HEK293 (cell line): Measurements from ENCODE around the gene CHMP6.
A peak's percentile ranks its signal among the peaks of the same experiment; 100 is the strongest.

ENCODE experiments used
- CTCF ChIA-PET: fragments of 350-600 bp; formaldehyde crosslinking; extraction: SDS; loops from one replicate; lab custom pipeline; 2021; ENCODE audit warnings: antibody characterized with exemption; lab: Yijun Ruan, JAX
- POLR2A ChIA-PET: fragments of 300-600 bp; formaldehyde crosslinking; extraction: SDS; loops from one replicate; lab custom pipeline; 2020; ENCODE audit warnings: antibody characterized with exemption, inconsistent platforms; lab: Yijun Ruan, JAX
- H3K27ac ChIP-seq: fragments of 200-500 bp; sonication (Bioruptor generic); 2 replicates; pipeline ENCODE4 v1.5.1; 2014; ENCODE audit warnings: low read depth, low read length, control low read depth, inconsistent platforms; ENCODE audit errors: extremely low read depth
- H3K36me3 ChIP-seq, 2 experiments: fragments of 200-500 bp in 1 of 2; sonication (Bioruptor generic) in 1 of 2; 1 replicate in 1 of 2; 2 replicates in 1 of 2; pipeline ENCODE4 v1.5.1; 2014 to 2017; ENCODE audit warnings: inconsistent platforms in 2 of 2, low read length in 2 of 2; ENCODE audit not compliant: control insufficient read depth in 2 of 2, insufficient read depth in 1 of 2
- H3K4me1 ChIP-seq: fragments of 200-500 bp; sonication (Bioruptor generic); 2 replicates; pipeline ENCODE4 v1.5.1; 2014; ENCODE audit warnings: mild to moderate bottlenecking, low read length, inconsistent platforms; ENCODE audit not compliant: control insufficient read depth, insufficient read depth
- H3K4me3 ChIP-seq: 2 replicates; pipeline ENCODE4 v1.5.1; 2011; ENCODE audit warnings: low read depth, mild to moderate bottlenecking, control low read depth, low read length, moderate library complexity
- H3K9me3 ChIP-seq: fragments of 200-500 bp; sonication (Bioruptor generic); 2 replicates; pipeline ENCODE4 v1.5.1; 2014; ENCODE audit warnings: low read depth, low read length, inconsistent platforms; ENCODE audit not compliant: control insufficient read depth, insufficient read depth
- ATF2 ChIP-seq: fragments of 450-650 bp; formaldehyde crosslinking; IDR thresholded peaks from 2 replicates; pipeline ENCODE4 v1.5.1; 2016; ENCODE audit warnings: missing biosample characterization, missing genetic modification characterization, low read depth
- BCL11B ChIP-seq: fragments of 450-650 bp; formaldehyde crosslinking; IDR thresholded peaks from 2 replicates; pipeline ENCODE4 v1.5.1; 2016; ENCODE audit warnings: low read depth, missing biosample characterization, missing genetic modification characterization
- GLIS1 ChIP-seq: fragments of 450-650 bp; formaldehyde crosslinking; IDR thresholded peaks from 2 replicates; pipeline ENCODE4 v1.5.1; 2016; ENCODE audit warnings: missing biosample characterization, missing genetic modification characterization
- KLF16 ChIP-seq: fragments of 450-650 bp; formaldehyde crosslinking; IDR thresholded peaks from 2 replicates; pipeline ENCODE4 v1.5.1; 2017; ENCODE audit warnings: missing biosample characterization, missing genetic modification characterization
- SETDB1 ChIP-seq: IDR thresholded peaks from one replicate; pipeline ENCODE4 v1.6.1; 2017; ENCODE audit warnings: mild to moderate bottlenecking, low read length, moderate library complexity, mixed read lengths; ENCODE audit not compliant: insufficient read length
- ZFP3 ChIP-seq: fragments of 450-650 bp; formaldehyde crosslinking; IDR thresholded peaks from 2 replicates; pipeline ENCODE4 v1.5.1; 2016; ENCODE audit warnings: low read depth, missing biosample characterization, missing genetic modification characterization
- ZNF132 ChIP-seq: fragments of 450-650 bp; formaldehyde crosslinking; IDR thresholded peaks from 2 replicates; pipeline ENCODE4 v1.5.1; 2017; ENCODE audit warnings: missing biosample characterization, missing genetic modification characterization, borderline replicate concordance
- ZNF148 ChIP-seq: fragments of 450-650 bp; formaldehyde crosslinking; IDR thresholded peaks from 2 replicates; pipeline ENCODE4 v1.5.0; 2017; ENCODE audit warnings: missing biosample characterization, missing genetic modification characterization, borderline replicate concordance
- ZNF174 ChIP-seq: fragments of 450-650 bp; formaldehyde crosslinking; IDR thresholded peaks from 2 replicates; pipeline ENCODE4 v1.5.0; 2017; ENCODE audit warnings: missing biosample characterization, mild to moderate bottlenecking, missing genetic modification characterization
- ZNF214 ChIP-seq: fragments of 450-650 bp; formaldehyde crosslinking; IDR thresholded peaks from 2 replicates; pipeline ENCODE4 v1.5.1; 2017; ENCODE audit warnings: missing biosample characterization, mild to moderate bottlenecking, missing genetic modification characterization, borderline replicate concordance
- ZNF221 ChIP-seq: fragments of 450-650 bp; formaldehyde crosslinking; IDR thresholded peaks from 2 replicates; pipeline ENCODE4 v1.5.1; 2017; ENCODE audit warnings: missing biosample characterization, missing genetic modification characterization, borderline replicate concordance
- ZNF362 ChIP-seq: fragments of 450-650 bp; formaldehyde crosslinking; IDR thresholded peaks from 2 replicates; pipeline ENCODE4 v1.5.1; 2016; ENCODE audit warnings: missing biosample characterization, missing genetic modification characterization
- ZNF488 ChIP-seq: fragments of 450-650 bp; formaldehyde crosslinking; IDR thresholded peaks from 2 replicates; pipeline ENCODE4 v1.5.1; 2016; ENCODE audit warnings: missing biosample characterization, missing genetic modification characterization
- ZNF501 ChIP-seq: fragments of 450-650 bp; formaldehyde crosslinking; IDR thresholded peaks from 2 replicates; pipeline ENCODE4 v1.5.1; 2016; ENCODE audit warnings: missing biosample characterization, missing genetic modification characterization
- ZNF518A ChIP-seq: fragments of 450-650 bp; formaldehyde crosslinking; conservative IDR thresholded peaks from 2 replicates; pipeline ENCODE4 v1.5.1; 2016; ENCODE audit warnings: low read depth, missing biosample characterization, missing genetic modification characterization
- ZNF548 ChIP-seq: fragments of 450-650 bp; formaldehyde crosslinking; IDR thresholded peaks from 2 replicates; pipeline ENCODE4 v1.5.1; 2016; ENCODE audit warnings: missing biosample characterization, missing genetic modification characterization
- ZNF600 ChIP-seq: fragments of 450-650 bp; formaldehyde crosslinking; IDR thresholded peaks from 2 replicates; pipeline ENCODE4 v1.5.1; 2016; ENCODE audit warnings: missing biosample characterization, missing genetic modification characterization
- ZNF670 ChIP-seq: fragments of 450-650 bp; formaldehyde crosslinking; IDR thresholded peaks from 2 replicates; pipeline ENCODE4 v1.5.1; 2016; ENCODE audit warnings: missing biosample characterization, missing genetic modification characterization, low read depth

CHMP6 gene

GRCh38 chr17:80998748-80999535, 7.3 kb downstream of the CHMP6 start (continued):
- TF ChIP-seq KLF16 (no peak), GLIS1 (peak; percentile 27; the same call in 1 of the 2 replicates), ZNF600 (tag by site-specific recombination) (0 out of 2 replicates have a peak, but pooled peaks have one; percentile 28), ZNF488 (tag by site-specific recombination) (no peak), ZNF362 (tag by site-specific recombination) (no peak)

GRCh38 chr17:80999536-81000333, 8.1 kb downstream of the CHMP6 start:
- TF ChIP-seq ZNF221 (tag by site-specific recombination): no peak
- no peak for TF ChIP-seq BCL11B (tag by site-specific recombination)
- TF ChIP-seq SETDB1: no peak
- TF ChIP-seq ZFP3 (tag by site-specific recombination): no peak
- TF ChIP-seq ZNF174: no peak
- no peak for TF ChIP-seq ZNF148 (tag by site-specific recombination)
- TF ChIP-seq ATF2 (tag by site-specific recombination): no peak
- TF ChIP-seq ZNF132: no peak
- TF ChIP-seq ZNF548: no peak
- no peak for TF ChIP-seq ZNF501 (tag by site-specific recombination)
- no peak for TF ChIP-seq ZNF670 (tag by site-specific recombination)
- no peak for TF ChIP-seq ZNF488 (tag by site-specific recombination)
- TF ChIP-seq ZNF214 (tag by site-specific recombination): no peak
- no peak for TF ChIP-seq ZNF518A (tag by site-specific recombination)
- TF ChIP-seq KLF16: no peak
- Histone ChIP-seq H3K4me1 (peaks cover 10% of the 10 kb centered on the region), H3K27ac (no peak overlapping the region), H3K36me3 (peaks cover 0 to 54% of the 10 kb centered on the region in 2 experiments; a peak in 2 of 3 replicates), H3K9me3 (no peaks in the 10 kb centered on the region), H3K4me3 (no peak overlapping the region)
- ChIA-PET POLR2A (interaction anchor here (1.0 kb wide), 1 partner anchor 98 kb away, joined by 3 read pairs; no protein-coding TSS in a partner anchor), CTCF (no interaction called here)
